Liver (tissue), 9 donors: ENCODE results near the gene C1D. TPM values are rescaled to one million over a fixed set of nuclear protein-coding genes. Genes with fewer than 3 reads are reported as not detected.
"Not testable (repeated sequence)": the region's sequence is repeated elsewhere in the genome, so short reads cannot be mapped to it uniquely, and the experiment has no call there.

Source experiments
- DNase-seq: peaks from one replicate; pipeline ENCODE4 v3.0.0-alpha.2; 2017; ENCODE audit warnings: low spot score
- H3K27ac ChIP-seq, 2 donors: one replicate each; pipeline ENCODE4 v1.7.0; 2013; ENCODE audit warnings: inconsistent platforms in 2 of 2, low read length in 2 of 2, control low read depth in 1 of 2, low read depth in 1 of 2, mild to moderate bottlenecking in 1 of 2
- H3K27me3 ChIP-seq, 4 donors: one replicate each; pipeline versions ENCODE4 v1.6.1 to v1.7.0; 2013; ENCODE audit warnings: low read length in 3 of 4, inconsistent platforms in 1 of 4, mild to moderate bottlenecking in 1 of 4, moderate library complexity in 1 of 4; ENCODE audit not compliant: control insufficient read depth in 4 of 4, insufficient read depth in 4 of 4
- H3K36me3 ChIP-seq, 4 donors: one replicate each; pipeline versions ENCODE4 v1.6.1 to v1.7.0; 2013; ENCODE audit warnings: low read length in 3 of 4, mild to moderate bottlenecking in 3 of 4, low read depth in 1 of 4, moderate library complexity in 1 of 4; ENCODE audit not compliant: control insufficient read depth in 4 of 4, insufficient read depth in 3 of 4
- H3K4me1 ChIP-seq, 4 donors: one replicate each; pipeline versions ENCODE4 v1.6.1 to v1.7.0; 2013; ENCODE audit warnings: low read length in 3 of 4, mild to moderate bottlenecking in 3 of 4, moderate library complexity in 1 of 4; ENCODE audit not compliant: control insufficient read depth in 4 of 4, insufficient read depth in 4 of 4
- H3K4me3 ChIP-seq, 3 donors: one replicate each; pipeline versions ENCODE4 v1.6.1 to v1.7.0; 2013; ENCODE audit warnings: low read length in 3 of 3, control low read depth in 1 of 3, low read depth in 1 of 3, mild to moderate bottlenecking in 1 of 3
- H3K9ac ChIP-seq, 2 donors: one replicate each; pipeline ENCODE4 v1.7.0; 2013; ENCODE audit warnings: low read length in 2 of 2, mild to moderate bottlenecking in 2 of 2, moderate library complexity in 2 of 2, control low read depth in 1 of 2, low read depth in 1 of 2
- H3K9me3 ChIP-seq, 4 donors: one replicate each; pipeline versions ENCODE4 v1.6.1 to v1.7.0; 2013; ENCODE audit warnings: low read length in 3 of 4; ENCODE audit not compliant: control insufficient read depth in 4 of 4
- CTCF ChIP-seq: fragments of 150-350 bp; IDR thresholded peaks from 2 replicates; pipeline ENCODE4 v1.5.1; 2017; ENCODE audit warnings: improper control_type of control experiment, low read depth, low read length; ENCODE audit not compliant: missing input control
- EGR1 ChIP-seq, 2 donors: IDR thresholded peaks; 2 replicates each; pipeline ENCODE4 v1.6.1; 2016 to 2018; ENCODE audit warnings: antibody characterized with exemption in 2 of 2, low read depth in 2 of 2
- FOXA1 ChIP-seq: IDR thresholded peaks from 2 replicates; pipeline ENCODE4 v1.6.1; 2016; ENCODE audit warnings: antibody characterized with exemption
- FOXA2 ChIP-seq: IDR thresholded peaks from 2 replicates; pipeline ENCODE4 v1.6.1; 2016; ENCODE audit warnings: antibody characterized with exemption
- GABPA ChIP-seq, 2 donors: IDR thresholded peaks in 1 of 2; conservative IDR thresholded peaks in 1 of 2; 2 replicates each; pipeline ENCODE4 v1.6.1; 2016; ENCODE audit warnings: antibody characterized with exemption in 2 of 2, mild to moderate bottlenecking in 1 of 2, moderate library complexity in 1 of 2
- HNF4A ChIP-seq, 2 donors: conservative IDR thresholded peaks; 2 replicates each; pipeline ENCODE4 v1.6.1; 2016; ENCODE audit warnings: antibody characterized with exemption in 2 of 2, mild to moderate bottlenecking in 2 of 2
- HNF4G ChIP-seq: IDR thresholded peaks from 2 replicates; pipeline ENCODE4 v1.6.1; 2016; ENCODE audit warnings: antibody characterized with exemption
- RAD21 ChIP-seq, 2 donors: IDR thresholded peaks; 2 replicates each; pipeline ENCODE4 v1.6.1; 2016; ENCODE audit warnings: antibody characterized with exemption in 2 of 2, mild to moderate bottlenecking in 2 of 2
- REST ChIP-seq: IDR thresholded peaks from 2 replicates; pipeline ENCODE4 v1.6.1; 2016; ENCODE audit warnings: antibody characterized with exemption, mild to moderate bottlenecking
- RXRA ChIP-seq, 2 donors: IDR thresholded peaks; 2 replicates each; pipeline ENCODE4 v1.6.1; 2017 to 2018; ENCODE audit warnings: antibody characterized with exemption in 2 of 2, mild to moderate bottlenecking in 1 of 2
- SP1 ChIP-seq: IDR thresholded peaks from 2 replicates; pipeline ENCODE4 v1.6.1; 2018; ENCODE audit warnings: antibody characterized with exemption, mild to moderate bottlenecking
- TAF1 ChIP-seq: conservative IDR thresholded peaks from 2 replicates; pipeline ENCODE4 v1.6.1; 2016; ENCODE audit warnings: antibody characterized with exemption, mild to moderate bottlenecking
- ZBTB33 ChIP-seq: IDR thresholded peaks from 2 replicates; pipeline ENCODE4 v1.6.1; 2016; ENCODE audit warnings: antibody characterized with exemption
- WGBS: extraction: QIAGEN DNeasy Blood & Tissue Kit; methylation state at CpG from one replicate; pipeline ENCODE4 v1.1.7; 2013; 5-methylcytosine and 5-hydroxymethylcytosine counted together
- polyA plus RNA-seq, 2 donors: library from polyadenylated mRNA; stranded (reverse) in 1 of 2; unstranded in 1 of 2; fragments of 200-250 nt in 1 of 2; fragments of >200 nt in 1 of 2; fragmentation: Nextera tagmentation in 1 of 2; extraction: Ambion mirVana in 1 of 2; gene quantifications; one replicate each; pipeline versions ENCODE4 v1.2.1 to v1.2.3, GENCODE V29; 2013 to 2015
- total RNA-seq, 2 donors: library from RNA; depleted of rRNA; stranded (reverse); fragments of >200 nt; gene quantifications; one replicate each; pipeline ENCODE4 v1.2.3, GENCODE V29; 2014
- TF ChIP-seq, protein P1 (sequence below): IDR thresholded peaks from 2 replicates; pipeline ENCODE4 v1.6.1; 2016; ENCODE audit warnings: antibody characterized with exemption
- donor health status: healthy.
- donor health status: healthy.
- donor health status: healthy.
- donor health status: healthy.
- donor health status: healthy.

Gene C1D
- total and polyA plus RNA-seq, 4 donors: 15.6 to 31.0 (median 18.9) TPM

GRCh38 chr2:67997528-67997900 is 65.3 kb downstream of the C1D start (continued):
- TF ChIP-seq CTCF (no peak), RAD21 (IDR thresholded peaks at IDR 0.05) (no peak), FOXA1 (no peak), TAF1 (no peak), FOXA2 (no peak), EGR1 (IDR thresholded peaks at IDR 0.05; ENCODE audit: low read depth in 2 of 2) (no peak)

GRCh38 chr2:67996772-67997527 is 65.9 kb downstream of the C1D start:
- H3K9me3 ChIP-seq: peaks cover 0 to 2% (median 0%) of the 10 kb centered on the region in 4 donors
- no peaks in the 10 kb centered on the region for H3K4me1 ChIP-seq
- no peaks in the 10 kb centered on the region for H3K36me3 ChIP-seq
- H3K27ac ChIP-seq: no peak overlapping the region
- DNase-seq: no peak
- no peak overlapping the region for H3K4me3 ChIP-seq
- no peak overlapping the region for H3K9ac ChIP-seq
- peaks cover 0 to 2% (median 0%) of the 10 kb centered on the region in 4 donors for H3K27me3 ChIP-seq
- TF ChIP-seq, protein P1, sequence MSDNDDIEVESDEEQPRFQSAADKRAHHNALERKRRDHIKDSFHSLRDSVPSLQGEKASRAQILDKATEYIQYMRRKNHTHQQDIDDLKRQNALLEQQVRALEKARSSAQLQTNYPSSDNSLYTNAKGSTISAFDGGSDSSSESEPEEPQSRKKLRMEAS: no peak
- TF ChIP-seq RXRA (IDR thresholded peaks at IDR 0.05) (no peak), HNF4G (no peak)
- WGBS: 79% methylated on average over 6 of the region's 6 CpGs

DNA sequence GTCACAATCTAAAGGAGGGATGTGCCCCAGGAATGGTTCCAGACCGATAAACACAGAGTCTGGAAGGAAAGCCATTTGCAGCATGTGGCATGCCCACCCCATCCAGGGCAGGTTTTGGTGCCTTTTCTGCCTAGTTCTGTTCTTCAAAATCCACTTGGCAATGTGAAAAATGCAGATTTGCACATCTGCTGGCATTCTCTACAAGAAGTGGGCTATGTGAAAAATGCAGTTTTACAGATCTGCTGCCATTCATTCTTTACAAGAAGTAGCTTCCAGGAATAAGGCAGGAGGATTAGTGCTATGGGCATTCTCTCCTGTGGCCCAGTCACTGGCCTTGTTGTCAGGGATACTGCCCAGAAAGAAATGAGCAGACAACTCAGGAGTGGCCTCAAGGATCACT is 68.1 kb downstream of the C1D start:
- no peak overlapping the region for H3K4me3 ChIP-seq
- peaks cover 0 to 2% (median 0%) of the 10 kb centered on the region in 4 donors for H3K27me3 ChIP-seq
- H3K36me3 ChIP-seq: no peaks in the 10 kb centered on the region
- no peak overlapping the region for H3K27ac ChIP-seq
- DNase-seq: no peak
- 73% methylated on average over 1 of the region's 1 CpG for WGBS
- H3K9ac ChIP-seq: no peak overlapping the region
- H3K4me1 ChIP-seq: no peaks in the 10 kb centered on the region
- H3K9me3 ChIP-seq: no peaks in the 10 kb centered on the region
- TF ChIP-seq GABPA (IDR thresholded peaks at IDR 0.05 in 1 of 2, conservative IDR thresholded peaks at IDR 0.05 in 1 of 2) (no peak), HNF4G (no peak), FOXA1 (no peak), ZBTB33 (no peak), EGR1 (IDR thresholded peaks at IDR 0.05; ENCODE audit: low read depth in 2 of 2) (no peak), HNF4A (conservative IDR thresholded peaks at IDR 0.05) (no peak), RXRA (IDR thresholded peaks at IDR 0.05) (no peak), REST (no peak), SP1 (no peak), TAF1 (no peak)

- DNase-seq, H3K27ac ChIP-seq, H3K4me1 ChIP-seq, H3K4me3 ChIP-seq, H3K9me3 ChIP-seq, H3K9ac ChIP-seq, H3K27me3 ChIP-seq, H3K36me3 ChIP-seq: not testable (repeated sequence)
- 87% methylated on average over 3 of the region's 3 CpGs for WGBS
These were observed 68.7 kb downstream of the C1D start for GRCh38 chr2:67994069-67994468.
